ENCODE data around the gene IL25. TPM values are rescaled to one million over a fixed set of nuclear protein-coding genes. Genes with fewer than 3 reads are reported as not detected.
A peak's percentile ranks its signal among the peaks of the same experiment; 100 is the strongest.

IL25 gene
- total RNA-seq, 1 donor from 2014 or later, result not detected

- no peak for DNase-seq (ENCODE audit: low read depth)
Observed at GRCh38 chr14:23359722-23360447, 12.7 kb upstream of the IL25 start.

GRCh38 chr14:23360496-23360895 is 12.1 kb upstream of the IL25 start:
- DNase-seq (ENCODE audit: low read depth), result no peak
- TF ChIP-seq CTCF (conservative IDR thresholded peaks at IDR 0.05; ENCODE audit: low read depth, low read length), result peak; percentile 26
- no peak overlapping the region for H3K4me3 ChIP-seq (ENCODE audit: low read depth, low read length)

More at GRCh38 chr14:23359722-23360447, 12.7 kb upstream of the IL25 start:
- TF ChIP-seq CTCF (conservative IDR thresholded peaks at IDR 0.05; ENCODE audit: low read depth, low read length), result no peak
- no peak overlapping the region for H3K4me3 ChIP-seq (ENCODE audit: low read depth, low read length)

GRCh38 chr14:23361320-23361719 is 11.3 kb upstream of the IL25 start:
- peak; percentile 22 for DNase-seq (ENCODE audit: low read depth)
- no peak for TF ChIP-seq CTCF (conservative IDR thresholded peaks at IDR 0.05; ENCODE audit: low read depth, low read length)

GRCh38 chr14:23361763-23362162 is 10.8 kb upstream of the IL25 start:
- no peak overlapping the region for H3K4me3 ChIP-seq (ENCODE audit: low read depth, low read length)
- TF ChIP-seq CTCF (conservative IDR thresholded peaks at IDR 0.05; ENCODE audit: low read depth, low read length), result no peak
- DNase-seq (ENCODE audit: low read depth), result no peak

More at GRCh38 chr14:23361320-23361719, 11.3 kb upstream of the IL25 start:
- H3K4me3 ChIP-seq (ENCODE audit: low read depth, low read length), result no peak overlapping the region

GRCh38 chr14:23362200-23362599 is 10.4 kb upstream of the IL25 start:
- peak; percentile 73 for TF ChIP-seq CTCF (conservative IDR thresholded peaks at IDR 0.05; ENCODE audit: low read depth, low read length)
- peak; percentile 54 for DNase-seq (ENCODE audit: low read depth)
- H3K4me3 ChIP-seq (ENCODE audit: low read depth, low read length), result no peak overlapping the region

- DNase-seq (ENCODE audit: low read depth), result no peak
- no peak overlapping the region for H3K4me3 ChIP-seq (ENCODE audit: low read depth, low read length)
- no peak for TF ChIP-seq CTCF (conservative IDR thresholded peaks at IDR 0.05; ENCODE audit: low read depth, low read length)
Observed at GRCh38 chr14:23364164-23365035, 8.2 kb upstream of the IL25 start.

Measured in epithelial cell of proximal tubule (primary cell).